ENCODE data around the gene NEURL3. TPM values are rescaled to one million over a fixed set of nuclear protein-coding genes. Genes with fewer than 3 reads are reported as not detected.

Gene NEURL3
- total and polyA plus RNA-seq, 2 of the 4 experiments (the other 2 are of a cell fraction) = not detected

DNA sequence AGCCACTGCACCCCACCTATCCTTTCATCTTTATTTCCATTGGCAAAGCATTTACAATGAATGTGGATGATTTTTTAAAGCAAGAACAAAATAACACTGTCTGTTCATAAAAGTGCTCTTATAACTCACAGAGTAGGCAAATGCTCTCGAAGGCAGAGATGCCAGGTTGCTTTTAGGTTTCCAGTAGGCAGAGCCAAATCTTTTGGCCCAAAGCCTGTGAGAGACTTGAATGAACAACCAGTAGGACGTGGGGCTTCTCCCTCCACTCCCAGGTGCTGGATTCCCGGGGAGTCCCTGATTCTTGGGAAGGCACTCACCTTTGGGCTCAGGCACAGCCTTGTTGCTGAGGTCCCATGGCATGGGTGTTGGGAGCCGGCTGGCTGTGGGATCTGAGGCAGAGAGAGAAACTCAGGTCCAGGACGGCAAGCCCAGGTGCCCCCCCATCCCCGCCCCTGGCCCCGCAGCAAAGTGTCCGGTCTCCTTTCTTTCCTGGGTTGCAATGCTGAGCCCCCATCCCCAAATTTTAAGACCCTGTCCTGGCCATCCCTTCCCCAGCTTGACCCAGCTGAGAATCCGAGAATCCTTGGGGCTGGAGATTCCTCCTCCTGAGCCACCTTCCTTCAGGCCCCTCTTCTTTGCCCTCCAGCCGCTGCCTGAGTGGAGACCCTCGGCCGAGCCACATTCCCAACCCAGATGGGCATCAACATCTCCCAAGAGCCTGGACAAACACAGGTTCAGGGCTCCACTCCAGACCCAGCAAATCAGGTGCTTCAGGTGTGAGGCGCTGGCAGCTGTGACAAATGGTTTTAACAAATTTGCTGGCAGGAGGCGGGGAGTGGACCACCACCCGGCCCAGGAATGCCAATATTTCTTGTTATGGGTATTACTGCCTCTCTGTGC is 5.8 kb downstream of the NEURL3 start:
- Histone ChIP-seq H3K56ac (ENCODE audit: extremely low read depth, insufficient read depth, low read length) (no peak overlapping the region), H3K9me3 (ENCODE audit: control insufficient read depth, insufficient read depth, low read length) (peaks cover 3% of the 10 kb centered on the region), H3K4me2 (ENCODE audit: low read depth, low read length) (no peak overlapping the region), H4K91ac (ENCODE audit: insufficient read depth, low read depth, low read length) (no peak overlapping the region), H3K4me1 (ENCODE audit: control insufficient read depth, insufficient read depth, low read length) (no peaks in the 10 kb centered on the region), H3K23ac (ENCODE audit: low read depth, low read length) (no peak overlapping the region), H3K4me3 (ENCODE audit: insufficient read depth, low read depth, low read length) (no peak overlapping the region), H2AK5ac (ENCODE audit: low read depth, low read length) (no peak overlapping the region), H4K20me1 (ENCODE audit: insufficient read depth, low read length) (no peaks in the 10 kb centered on the region), H2AK9ac (replicated peaks; ENCODE audit: low read depth, low read length, poor library complexity) (no peak overlapping the region), H3K27ac (ENCODE audit: insufficient read depth, low read length) (no peak overlapping the region), H3K36me3 (ENCODE audit: control insufficient read depth, insufficient read depth, low read length) (no peaks in the 10 kb centered on the region), H4K5ac (ENCODE audit: low read depth, low read length) (no peak overlapping the region), H3K4ac (ENCODE audit: low read depth, low read length) (no peak overlapping the region), H2BK15ac (ENCODE audit: low read depth, low read length) (no peak overlapping the region), H3K9me1 (ENCODE audit: insufficient read depth, low read length) (no peaks in the 10 kb centered on the region), H2BK120ac (ENCODE audit: low read depth, low read length) (no peak overlapping the region), H2BK20ac (ENCODE audit: low read depth, low read length) (no peak overlapping the region), H3K79me1 (ENCODE audit: low read depth in 1 of 2, low read length in 2 of 2) (no peaks in the 10 kb centered on the region), H3K18ac (ENCODE audit: low read depth, low read length) (no peak overlapping the region), H3K27me3 (ENCODE audit: control insufficient read depth, insufficient read depth, low read length) (peaks cover 69% of the 10 kb centered on the region), H2AFZ (replicated peaks; ENCODE audit: low read length, poor library complexity) (no peak overlapping the region), H4K8ac (ENCODE audit: low read depth in 2 of 2, low read length in 2 of 2) (no peak overlapping the region), H2BK5ac (ENCODE audit: low read depth, low read length, poor library complexity, severe bottlenecking) (no peak overlapping the region), H3K9ac (ENCODE audit: low read depth, low read length) (no peak overlapping the region), H3K14ac (replicated peaks; ENCODE audit: low read depth, low read length) (no peak overlapping the region)
- POLR2A ChIA-PET (ENCODE audit: unreplicated experiment) = interaction anchor here (0.6 kb wide), 1 partner anchor 99 kb away, joined by 9 read pairs; no protein-coding TSS in a partner anchor
- ATAC-seq (ENCODE audit: low read depth) (no peak), DNase-seq (no peak)
- intact Hi-C loops (cut with micrococcal nuclease) = no loop called here
- WGBS, 2 experiments (ENCODE audit: extremely low coverage in 2 of 2, insufficient read length in 1 of 2) = 72% methylated on average over 3 of the region's 15 CpGs; no CpG with 5 or more reads in 1 of the 2 experiments
- BruUV-seq (replicated peaks) = no TSS peak
- CTCF ChIA-PET = no interaction called here
- dilution Hi-C loops (cut with HindIII; ENCODE audit: low sequenced_read_pairs, unreplicated experiment) = no loop called here
- in situ Hi-C loops (cut with MboI; ENCODE audit: low sequenced_read_pairs) = no loop called here
- TF ChIP-seq NFE2L2 (IDR thresholded peaks at IDR 0.05; ENCODE audit: low read depth, low read length) (no peak), RCOR1 (IDR thresholded peaks at IDR 0.05; ENCODE audit: insufficient replicate concordance, low read length) (no peak), BHLHE40 (IDR thresholded peaks at IDR 0.05; ENCODE audit: low read depth, low read length) (no peak), RAD21 (IDR thresholded peaks at IDR 0.05; ENCODE audit: low read length) (no peak), POLR2A (IDR thresholded peaks at IDR 0.05; ENCODE audit: low read depth, low read length) (no peak), MAFK (IDR thresholded peaks at IDR 0.05; ENCODE audit: low read depth, low read length) (no peak), FOS (IDR thresholded peaks at IDR 0.05; ENCODE audit: low read depth, low read length) (no peak), RFX5 (IDR thresholded peaks at IDR 0.05; ENCODE audit: low read depth, low read length) (no peak), MXI1 (IDR thresholded peaks at IDR 0.05; ENCODE audit: borderline replicate concordance, low read depth, low read length) (no peak), SMC3 (IDR thresholded peaks at IDR 0.05; ENCODE audit: low read depth, low read length) (no peak), MAZ (IDR thresholded peaks at IDR 0.05; ENCODE audit: borderline replicate concordance, low read depth, low read length) (no peak), CHD1 (IDR thresholded peaks at IDR 0.05; ENCODE audit: low read depth, low read length) (no peak)
- TF ChIP-seq, protein P1, sequence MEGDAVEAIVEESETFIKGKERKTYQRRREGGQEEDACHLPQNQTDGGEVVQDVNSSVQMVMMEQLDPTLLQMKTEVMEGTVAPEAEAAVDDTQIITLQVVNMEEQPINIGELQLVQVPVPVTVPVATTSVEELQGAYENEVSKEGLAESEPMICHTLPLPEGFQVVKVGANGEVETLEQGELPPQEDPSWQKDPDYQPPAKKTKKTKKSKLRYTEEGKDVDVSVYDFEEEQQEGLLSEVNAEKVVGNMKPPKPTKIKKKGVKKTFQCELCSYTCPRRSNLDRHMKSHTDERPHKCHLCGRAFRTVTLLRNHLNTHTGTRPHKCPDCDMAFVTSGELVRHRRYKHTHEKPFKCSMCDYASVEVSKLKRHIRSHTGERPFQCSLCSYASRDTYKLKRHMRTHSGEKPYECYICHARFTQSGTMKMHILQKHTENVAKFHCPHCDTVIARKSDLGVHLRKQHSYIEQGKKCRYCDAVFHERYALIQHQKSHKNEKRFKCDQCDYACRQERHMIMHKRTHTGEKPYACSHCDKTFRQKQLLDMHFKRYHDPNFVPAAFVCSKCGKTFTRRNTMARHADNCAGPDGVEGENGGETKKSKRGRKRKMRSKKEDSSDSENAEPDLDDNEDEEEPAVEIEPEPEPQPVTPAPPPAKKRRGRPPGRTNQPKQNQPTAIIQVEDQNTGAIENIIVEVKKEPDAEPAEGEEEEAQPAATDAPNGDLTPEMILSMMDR (conservative IDR thresholded peaks at IDR 0.05; ENCODE audit: low read depth, low read length) = no peak
- TF ChIP-seq, protein P2, sequence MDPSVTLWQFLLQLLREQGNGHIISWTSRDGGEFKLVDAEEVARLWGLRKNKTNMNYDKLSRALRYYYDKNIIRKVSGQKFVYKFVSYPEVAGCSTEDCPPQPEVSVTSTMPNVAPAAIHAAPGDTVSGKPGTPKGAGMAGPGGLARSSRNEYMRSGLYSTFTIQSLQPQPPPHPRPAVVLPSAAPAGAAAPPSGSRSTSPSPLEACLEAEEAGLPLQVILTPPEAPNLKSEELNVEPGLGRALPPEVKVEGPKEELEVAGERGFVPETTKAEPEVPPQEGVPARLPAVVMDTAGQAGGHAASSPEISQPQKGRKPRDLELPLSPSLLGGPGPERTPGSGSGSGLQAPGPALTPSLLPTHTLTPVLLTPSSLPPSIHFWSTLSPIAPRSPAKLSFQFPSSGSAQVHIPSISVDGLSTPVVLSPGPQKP (IDR thresholded peaks at IDR 0.05; ENCODE audit: borderline replicate concordance, low read depth, low read length) = no peak
- TF ChIP-seq, protein P3, sequence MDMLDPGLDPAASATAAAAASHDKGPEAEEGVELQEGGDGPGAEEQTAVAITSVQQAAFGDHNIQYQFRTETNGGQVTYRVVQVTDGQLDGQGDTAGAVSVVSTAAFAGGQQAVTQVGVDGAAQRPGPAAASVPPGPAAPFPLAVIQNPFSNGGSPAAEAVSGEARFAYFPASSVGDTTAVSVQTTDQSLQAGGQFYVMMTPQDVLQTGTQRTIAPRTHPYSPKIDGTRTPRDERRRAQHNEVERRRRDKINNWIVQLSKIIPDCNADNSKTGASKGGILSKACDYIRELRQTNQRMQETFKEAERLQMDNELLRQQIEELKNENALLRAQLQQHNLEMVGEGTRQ (IDR thresholded peaks at IDR 0.05; ENCODE audit: low read depth, low read length) = no peak
